Activated CD8-positive, alpha-beta memory T cell treated with anti-CD3 and anti-CD28 coated beads for 48 hours (primary cell): ENCODE results near the gene TAS2R9.
"Not testable (repeated sequence)": the region's sequence is repeated elsewhere in the genome, so short reads cannot be mapped to it uniquely, and the experiment has no call there.

Experiments used
- DNase-seq, 3 experiments: peaks; one replicate each; pipeline ENCODE4 v3.0.0-alpha.2; 2020; ENCODE audit warnings: low read depth in 2 of 3, low spot score in 2 of 3

The TAS2R9 gene

GRCh38 chr12:10810068-10810467 lies at the start of gene TAS2R9:
Gene TAS2R9, minus strand, starts transcription at chr12:10810168. Its CDS starts 93 bp downstream, at chr12:10810075.
- no peak for DNase-seq

GRCh38 chr12:10855807-10856206 lies 45.8 kb upstream of the TAS2R9 start:
- no peak for DNase-seq

- DNase-seq = no peak
Measured at GRCh38 chr12:10853776-10854175, 43.8 kb upstream of the TAS2R9 start.

GRCh38 chr12:10851243-10851858 lies 41.4 kb upstream of the TAS2R9 start:
- DNase-seq = no peak

GRCh38 chr12:10849425-10849878 lies 39.5 kb upstream of the TAS2R9 start, which contains the start of gene PRR4:
Gene PRR4, minus strand, starts transcription at chr12:10849475. Its CDS starts 38 bp downstream, at chr12:10849437.
- no peak for DNase-seq

- DNase-seq = no peak
Measured at GRCh38 chr12:10847744-10848143, 37.8 kb upstream of the TAS2R9 start.

GRCh38 chr12:10842862-10843261 lies 32.9 kb upstream of the TAS2R9 start:
- no peak for DNase-seq

- DNase-seq = no peak
Measured at GRCh38 chr12:10838461-10838860, 28.5 kb upstream of the TAS2R9 start.

- no peak for DNase-seq
Measured at GRCh38 chr12:10829994-10830393, 20.0 kb upstream of the TAS2R9 start.

- DNase-seq = no peak
Measured at GRCh38 chr12:10826258-10826657, 16.3 kb upstream of the TAS2R9 start, which contains the start of gene TAS2R10. Gene TAS2R10, minus strand, starts transcription at chr12:10826358. Its CDS starts 89 bp downstream, at chr12:10826269.

- no peak for DNase-seq
Measured at GRCh38 chr12:10824957-10825356, 15.0 kb upstream of the TAS2R9 start.

- no peak for DNase-seq
Measured at GRCh38 chr12:10811883-10812536, 2.0 kb upstream of the TAS2R9 start.

- no peak for DNase-seq
Measured at GRCh38 chr12:10807186-10807585, 2.8 kb downstream of the TAS2R9 start, which contains the start of gene TAS2R8. Gene TAS2R8, minus strand, starts transcription at chr12:10807286. Its CDS starts 306 bp downstream, at chr12:10806980.

- DNase-seq = no peak
Measured at GRCh38 chr12:10802587-10802986, 7.4 kb downstream of the TAS2R9 start, which contains the start of gene TAS2R7. Gene TAS2R7, minus strand, starts transcription at chr12:10802627. Its CDS starts 57 bp downstream, at chr12:10802570.

GRCh38 chr12:10801741-10802140 lies 8.2 kb downstream of the TAS2R9 start:
- DNase-seq = no peak

GRCh38 chr12:10794222-10794621 lies 15.7 kb downstream of the TAS2R9 start:
- no peak for DNase-seq

- not testable (repeated sequence) for DNase-seq
Measured at GRCh38 chr12:10791769-10792168, 18.2 kb downstream of the TAS2R9 start.

GRCh38 chr12:10783252-10783651 lies 26.7 kb downstream of the TAS2R9 start:
- no peak for DNase-seq

GRCh38 chr12:10779103-10779502 lies 30.9 kb downstream of the TAS2R9 start:
- DNase-seq = no peak

GRCh38 chr12:10771132-10771733 lies 38.7 kb downstream of the TAS2R9 start:
- no peak for DNase-seq

GRCh38 chr12:10759657-10760056 lies 50.3 kb downstream of the TAS2R9 start:
- no peak for DNase-seq
